GM12891 (cell line): ENCODE measurements around the gene AGBL1.

Experiments used
- DNase-seq: peaks from one replicate; pipeline ENCODE4 v3.0.0; 2011; ENCODE audit warnings: low spot score; ENCODE audit not compliant: insufficient read length
- FAIRE-seq: peaks from 2 replicates; lab custom pipeline; 2011; peaks lifted over from hg19 to GRCh38; lab: Jason Lieb, UNC
- PAX5 ChIP-seq: IDR thresholded peaks from 2 replicates; pipeline ENCODE4 v1.6.1; 2011; ENCODE audit warnings: low read length, moderate library complexity, mild to moderate bottlenecking; ENCODE audit not compliant: insufficient read depth, severe bottlenecking
- POLR2A ChIP-seq: IDR thresholded peaks from 2 replicates; pipeline ENCODE4 v1.6.1; 2011; ENCODE audit warnings: low read depth, low read length, control low read depth
- POLR2AphosphoS5 ChIP-seq: IDR thresholded peaks from 2 replicates; pipeline ENCODE4 v1.6.1; 2011; ENCODE audit warnings: low read depth, low read length, control low read depth
- POU2F2 ChIP-seq: IDR thresholded peaks from 2 replicates; pipeline ENCODE4 v1.6.1; 2011; ENCODE audit warnings: low read depth, mild to moderate bottlenecking, control low read depth, low read length, moderate library complexity
- SPI1 ChIP-seq: IDR thresholded peaks from 2 replicates; pipeline ENCODE4 v1.6.1; 2011; ENCODE audit warnings: low read depth, low read length, control low read depth
- TAF1 ChIP-seq: IDR thresholded peaks from 2 replicates; pipeline ENCODE4 v1.6.1; 2011; ENCODE audit warnings: low read depth, low read length, control low read depth

AGBL1 gene

DNA sequence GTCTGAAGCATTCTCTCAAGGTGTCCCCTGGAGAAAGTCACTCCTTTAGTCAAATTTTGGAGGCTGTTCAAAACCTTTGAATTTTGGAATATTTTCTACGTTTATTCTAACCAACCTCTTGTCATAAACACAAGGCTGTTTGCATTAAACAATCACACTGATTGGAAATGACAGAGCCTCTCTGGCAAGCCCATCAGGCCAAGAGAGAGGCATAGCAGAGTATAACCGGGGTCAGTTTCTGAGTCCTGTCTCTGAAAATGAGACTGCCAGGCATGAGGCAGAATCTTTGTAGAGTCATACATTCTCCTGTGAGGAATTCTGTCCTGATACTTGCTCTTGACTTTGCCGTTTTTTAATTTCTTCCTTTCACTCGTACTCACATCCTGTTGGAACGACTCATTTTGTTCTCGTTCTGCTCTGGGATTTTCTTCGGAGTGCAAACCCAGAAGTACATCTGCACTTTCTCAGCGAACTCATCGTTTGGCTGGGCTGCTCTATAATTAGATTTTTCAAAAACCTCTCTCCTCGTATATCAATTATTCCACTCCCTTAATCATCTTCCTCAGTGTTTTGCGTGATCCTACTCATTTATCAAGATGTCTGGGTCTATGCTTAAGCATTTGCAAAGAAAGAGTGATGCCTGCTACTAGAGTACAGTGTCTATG, 114.2 kb downstream of the AGBL1 start:
- FAIRE-seq (no peak), DNase-seq (no peak)
- TF ChIP-seq POLR2AphosphoS5 (no peak), SPI1 (no peak), TAF1 (no peak), POLR2A (no peak), POU2F2 (no peak), PAX5 (no peak)

DNA sequence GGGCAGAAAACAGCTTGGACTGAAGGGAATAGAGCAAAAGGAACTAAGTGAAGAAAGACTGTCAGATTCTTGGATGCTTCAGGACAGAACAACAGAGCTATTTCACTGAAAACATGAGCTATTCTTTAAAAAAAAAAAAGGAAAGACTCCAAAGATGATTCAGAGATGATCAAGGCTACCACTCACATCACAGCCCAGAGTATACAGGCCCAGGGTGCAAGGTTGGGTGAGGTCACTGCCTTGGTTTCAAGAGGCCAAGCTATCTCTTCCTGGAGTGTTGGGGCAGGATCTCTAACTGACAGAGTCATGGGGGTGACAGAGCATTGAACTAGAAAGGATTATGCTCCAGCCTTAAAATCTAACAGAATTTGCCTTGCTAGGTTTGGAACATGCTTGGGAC, 118.1 kb downstream of the AGBL1 start:
- FAIRE-seq: no peak
- no peak for DNase-seq
- TF ChIP-seq SPI1 (no peak), TAF1 (no peak), POLR2A (no peak), POU2F2 (no peak), POLR2AphosphoS5 (no peak), PAX5 (no peak)

DNA sequence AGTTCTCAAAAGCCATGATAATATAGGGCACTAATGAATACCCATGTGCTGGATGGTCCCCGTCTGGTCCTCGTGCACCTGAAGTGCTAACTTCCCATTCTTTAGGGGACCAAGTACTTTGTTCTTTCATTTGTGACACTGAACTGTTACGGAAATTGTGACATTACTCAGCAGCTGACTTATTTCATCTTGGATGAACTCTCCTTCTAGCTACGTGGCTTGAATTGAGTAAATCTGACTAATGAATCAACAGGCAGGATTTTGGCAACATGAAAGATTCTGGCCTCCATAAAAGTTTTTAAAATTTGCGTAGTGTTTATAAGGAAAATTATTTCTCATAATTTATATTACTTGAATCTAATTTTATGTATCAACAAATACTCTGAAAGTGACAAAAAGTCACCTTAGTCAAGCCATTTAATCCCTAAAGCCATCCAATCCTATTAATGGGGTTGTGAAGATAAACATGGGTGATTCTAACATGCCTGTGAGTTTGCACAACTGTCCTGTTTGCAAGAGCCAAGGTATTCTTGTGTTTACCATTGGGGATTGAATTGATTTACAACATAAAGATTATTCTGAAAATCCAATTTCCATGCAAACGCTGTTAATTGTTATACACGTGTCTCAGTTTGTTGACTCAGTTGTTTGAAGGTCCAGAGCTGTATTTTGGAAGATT, 119.9 kb downstream of the AGBL1 start:
- no peak for TF ChIP-seq TAF1
- no peak for TF ChIP-seq POLR2A
- no peak for TF ChIP-seq PAX5
- no peak for TF ChIP-seq POLR2AphosphoS5
- no peak for TF ChIP-seq SPI1
- TF ChIP-seq POU2F2: no peak
- no peak for FAIRE-seq
- DNase-seq: no peak

GRCh38 chr15:86201313-86202008, 121.8 kb downstream of the AGBL1 start:
- DNase-seq: no peak
- no peak for FAIRE-seq
- no peak for TF ChIP-seq POLR2AphosphoS5
- no peak for TF ChIP-seq PAX5
- TF ChIP-seq POU2F2: no peak
- TF ChIP-seq SPI1: no peak
- TF ChIP-seq POLR2A: no peak

DNA sequence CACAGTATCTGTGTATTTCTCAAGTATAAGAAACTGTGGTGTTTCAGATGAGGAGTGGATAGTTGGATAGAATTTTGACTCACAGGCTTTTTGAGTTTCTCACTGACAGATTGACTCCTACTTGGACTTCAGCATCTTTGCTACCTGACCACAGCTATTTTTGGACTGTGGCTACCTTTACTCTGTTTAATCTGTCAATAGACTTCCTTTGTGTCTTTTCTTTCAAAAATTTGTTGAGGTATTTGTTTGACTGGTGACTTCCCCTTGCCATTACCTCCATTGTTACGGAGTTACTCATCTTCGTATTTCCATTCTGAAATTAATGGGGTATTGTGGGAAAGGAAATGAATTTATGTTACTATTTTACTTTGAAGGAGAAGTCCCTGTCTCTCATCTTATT, 123.8 kb downstream of the AGBL1 start:
- TF ChIP-seq POU2F2 (no peak), SPI1 (no peak), POLR2AphosphoS5 (no peak), POLR2A (no peak), TAF1 (no peak), PAX5 (no peak)
- FAIRE-seq (no peak), DNase-seq (no peak)

DNA sequence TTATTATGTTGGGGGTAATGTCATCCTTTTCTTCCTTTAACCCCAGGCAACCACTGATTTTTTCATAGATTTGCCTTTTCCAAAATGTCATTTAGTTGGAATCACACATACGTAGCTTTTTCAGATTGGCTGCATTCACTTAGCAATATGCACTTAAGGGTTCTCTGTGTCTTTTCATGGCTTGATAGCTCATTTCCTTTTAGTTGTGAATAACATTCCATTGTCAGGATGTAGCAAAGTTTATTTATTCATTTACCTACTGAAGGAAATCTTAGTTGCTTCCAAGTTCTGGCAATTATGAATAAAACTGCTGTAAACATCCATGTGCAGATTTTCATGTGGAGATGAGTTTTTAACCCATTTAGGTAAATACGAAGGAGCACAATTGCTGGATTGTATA, 125.4 kb downstream of the AGBL1 start:
- DNase-seq: no peak
- no peak for FAIRE-seq
- TF ChIP-seq POU2F2 (no peak), POLR2A (no peak), SPI1 (no peak), POLR2AphosphoS5 (no peak), TAF1 (no peak), PAX5 (no peak)

GRCh38 chr15:86213420-86213819, 133.7 kb downstream of the AGBL1 start:
- FAIRE-seq: no peak
- no peak for TF ChIP-seq SPI1
- TF ChIP-seq POLR2AphosphoS5: no peak
- no peak for TF ChIP-seq TAF1
- no peak for TF ChIP-seq PAX5
- TF ChIP-seq POU2F2: no peak
- TF ChIP-seq POLR2A: no peak
- no peak for DNase-seq

- TF ChIP-seq PAX5 (no peak), POU2F2 (no peak), TAF1 (no peak), POLR2A (no peak)
- DNase-seq (no peak), FAIRE-seq (no peak)
Observed at GRCh38 chr15:86213888-86214287, 134.2 kb downstream of the AGBL1 start.

DNA sequence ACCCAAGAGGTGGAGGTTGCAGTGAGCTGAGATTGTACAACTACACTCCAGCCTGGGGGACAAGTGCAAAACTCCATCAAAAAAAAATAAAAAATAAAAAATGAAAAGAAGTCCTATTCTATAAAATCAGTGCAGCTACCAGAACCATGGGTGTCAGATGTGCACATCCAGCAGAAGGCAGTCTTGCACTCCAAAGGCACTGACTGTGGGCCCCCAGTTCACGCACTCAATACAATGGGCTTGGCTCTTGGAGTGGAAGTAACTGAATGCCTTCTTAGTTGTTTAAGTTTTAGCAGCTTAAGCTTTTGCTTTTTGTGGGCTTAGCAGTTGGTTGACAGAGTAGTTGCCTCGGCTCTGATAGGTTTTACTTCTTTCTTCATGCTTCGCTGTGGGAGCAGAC, 141.4 kb downstream of the AGBL1 start:
- no peak for FAIRE-seq
- no peak for DNase-seq
- TF ChIP-seq POLR2AphosphoS5 (no peak), SPI1 (no peak), TAF1 (no peak), PAX5 (no peak), POU2F2 (no peak), POLR2A (no peak)
